Thymus (tissue), 14 donors: ENCODE results near the gene ADM5. TPM values are rescaled to one million over a fixed set of nuclear protein-coding genes. Genes with fewer than 3 reads are reported as not detected.
A peak's percentile ranks its signal among the peaks of the same experiment; 100 is the strongest.

Experiments used
- DNase-seq, 9 donors: peaks; one replicate each; pipeline ENCODE4 v3.0.0-alpha.2; 2013; ENCODE audit warnings: low spot score in 9 of 9, low read depth in 6 of 9, missing footprints in 1 of 9
- H3K27ac ChIP-seq, 2 donors: one replicate each; pipeline ENCODE4 v1.5.1; 2013; ENCODE audit warnings: control low read depth in 1 of 2, low read depth in 1 of 2, low read length in 1 of 2, mild to moderate bottlenecking in 1 of 2, moderate library complexity in 1 of 2
- H3K27me3 ChIP-seq, 2 donors: one replicate each; pipeline ENCODE4 v1.5.1; 2013; ENCODE audit warnings: low read length in 1 of 2; ENCODE audit not compliant: control insufficient read depth in 2 of 2, insufficient read depth in 1 of 2
- H3K36me3 ChIP-seq, 2 donors: one replicate each; pipeline ENCODE4 v1.5.1; 2013; ENCODE audit warnings: low read length in 1 of 2, mild to moderate bottlenecking in 1 of 2, moderate library complexity in 1 of 2; ENCODE audit not compliant: control insufficient read depth in 2 of 2, insufficient read depth in 2 of 2
- H3K4me1 ChIP-seq, 2 donors: one replicate each; pipeline ENCODE4 v1.5.1; 2013; ENCODE audit warnings: low read length in 2 of 2; ENCODE audit not compliant: control insufficient read depth in 2 of 2, insufficient read depth in 2 of 2
- H3K4me3 ChIP-seq, 2 donors: one replicate each; pipeline ENCODE4 v1.5.1; 2013; ENCODE audit warnings: low read length in 2 of 2, control low read depth in 1 of 2, mild to moderate bottlenecking in 1 of 2
- H3K9me3 ChIP-seq, 2 donors: one replicate each; pipeline ENCODE4 v1.5.1; 2013; ENCODE audit warnings: low read length in 1 of 2, mild to moderate bottlenecking in 1 of 2; ENCODE audit not compliant: control insufficient read depth in 2 of 2, insufficient read depth in 1 of 2
- WGBS: extraction: QIAGEN DNeasy Blood & Tissue Kit; methylation state at CpG from one replicate; pipeline ENCODE4 v1.1.7; 2013; 5-methylcytosine and 5-hydroxymethylcytosine counted together
- long read RNA-seq, 10 donors: transcript quantifications; one replicate each; lab custom pipeline, GENCODE V29; 2026
- polyA plus RNA-seq: library from polyadenylated mRNA; stranded (reverse); fragments of 200-250 nt; gene quantifications from one replicate; pipeline ENCODE4 v1.2.3, GENCODE V29; 2013
- total RNA-seq: library from RNA; stranded (reverse); fragments of 120-200 nt; gene quantifications from one replicate; pipeline ENCODE4 v1.2.4, GENCODE V29; 2013
- donor health status: healthy.

Gene ADM5, protein sequence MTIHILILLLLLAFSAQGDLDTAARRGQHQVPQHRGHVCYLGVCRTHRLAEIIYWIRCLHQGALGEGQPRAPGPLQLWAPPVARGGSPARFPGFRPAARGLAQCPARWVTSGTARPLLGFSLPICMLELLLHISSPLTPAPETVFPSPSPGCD
- total RNA-seq (0.47 TPM), polyA plus RNA-seq (5.5 TPM)
- long read RNA-seq, donor 1 = 0 reads
- long read RNA-seq, donor 2, partial matches to known transcripts = 0 of 1 reads
- long read RNA-seq, donor 2, other reads (novel, unspliced or antisense) = 0 of 1 reads
- long read RNA-seq, donor 3 = 0 reads
- long read RNA-seq, donor 4, partial matches to known transcripts = 0 of 1 reads
- long read RNA-seq, donor 4, other reads (novel, unspliced or antisense) = 0 of 1 reads
- long read RNA-seq, donor 5, partial matches to known transcripts = 0 of 1 reads
- long read RNA-seq, donor 5, other reads (novel, unspliced or antisense) = 0 of 1 reads
- long read RNA-seq, donor 6, partial matches to known transcripts = 0 of 2 reads
- long read RNA-seq, donor 6, other reads (novel, unspliced or antisense) = 0 of 2 reads
- long read RNA-seq, donor 7 = 0 reads
- long read RNA-seq, donor 8 = 0 reads
- long read RNA-seq, donor 9 = 0 reads
- long read RNA-seq, donor 10 = 0 reads

DNA sequence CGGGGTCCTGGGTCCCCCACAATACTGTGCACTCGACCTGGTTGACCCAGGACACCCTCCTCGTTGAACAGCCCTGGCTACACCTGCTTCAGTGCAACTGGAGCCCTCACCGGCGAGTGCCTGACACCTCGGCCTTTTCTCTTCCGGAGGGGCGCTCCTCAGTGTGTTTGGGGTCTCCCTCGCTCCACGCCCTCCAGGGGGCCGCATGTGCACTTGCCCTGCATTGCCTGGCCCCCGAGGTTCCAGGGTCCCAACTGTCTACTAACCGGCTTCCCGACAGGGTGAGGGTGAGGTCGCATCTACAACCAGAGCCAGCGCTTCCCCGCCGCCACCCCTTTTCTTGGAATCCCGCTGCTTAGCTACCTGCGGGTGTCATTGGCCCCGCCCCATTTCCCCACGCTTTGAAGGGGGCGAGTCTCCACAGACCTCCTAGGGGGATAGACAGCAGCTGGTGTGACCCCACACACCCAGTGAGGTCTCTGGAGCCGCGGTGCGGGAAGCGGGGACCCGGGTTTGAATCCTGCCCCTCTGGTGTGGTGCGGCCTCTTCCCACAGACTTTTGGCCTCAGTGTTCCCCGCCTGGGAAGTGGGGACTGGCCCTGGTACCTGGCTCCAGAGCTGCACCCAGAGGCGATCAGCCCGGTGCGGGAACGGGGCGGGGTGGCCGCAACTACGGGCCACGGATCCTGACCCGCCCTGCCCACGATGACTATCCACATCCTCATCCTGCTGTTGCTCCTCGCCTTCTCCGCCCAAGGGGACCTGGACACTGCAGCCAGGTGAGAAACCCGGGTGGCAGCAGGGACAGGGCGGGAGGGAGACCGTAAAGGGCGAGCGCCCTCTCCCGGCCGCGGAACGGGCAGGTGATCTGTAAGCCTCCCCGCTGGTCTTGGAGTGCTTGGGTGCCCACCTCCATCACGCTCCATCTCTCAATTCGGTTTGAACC lies at the start of gene ADM5:
TSS of gene ADM5 (plus strand) at position 462 of the 946 bp plus-strand sequence. CDS start at position 706, 244 bp downstream.
- no peak for DNase-seq
- Histone ChIP-seq H3K4me1 (peaks cover 4 to 15% of the 10 kb centered on the region in 2 donors), H3K36me3 (peaks cover 25 to 36% of the 10 kb centered on the region in 2 donors), H3K27me3 (peaks cover 23 to 49% of the 10 kb centered on the region in 2 donors), H3K27ac (no peak within 1 kb of the TSS), H3K9me3 (peaks cover 0 to 20% of the 10 kb centered on the region in 2 donors), H3K4me3 (peak within 1 kb of the TSS in 1 of 2 donors; percentile 10)
- WGBS = 57% methylated on average over 54 of the region's 54 CpGs

DNA sequence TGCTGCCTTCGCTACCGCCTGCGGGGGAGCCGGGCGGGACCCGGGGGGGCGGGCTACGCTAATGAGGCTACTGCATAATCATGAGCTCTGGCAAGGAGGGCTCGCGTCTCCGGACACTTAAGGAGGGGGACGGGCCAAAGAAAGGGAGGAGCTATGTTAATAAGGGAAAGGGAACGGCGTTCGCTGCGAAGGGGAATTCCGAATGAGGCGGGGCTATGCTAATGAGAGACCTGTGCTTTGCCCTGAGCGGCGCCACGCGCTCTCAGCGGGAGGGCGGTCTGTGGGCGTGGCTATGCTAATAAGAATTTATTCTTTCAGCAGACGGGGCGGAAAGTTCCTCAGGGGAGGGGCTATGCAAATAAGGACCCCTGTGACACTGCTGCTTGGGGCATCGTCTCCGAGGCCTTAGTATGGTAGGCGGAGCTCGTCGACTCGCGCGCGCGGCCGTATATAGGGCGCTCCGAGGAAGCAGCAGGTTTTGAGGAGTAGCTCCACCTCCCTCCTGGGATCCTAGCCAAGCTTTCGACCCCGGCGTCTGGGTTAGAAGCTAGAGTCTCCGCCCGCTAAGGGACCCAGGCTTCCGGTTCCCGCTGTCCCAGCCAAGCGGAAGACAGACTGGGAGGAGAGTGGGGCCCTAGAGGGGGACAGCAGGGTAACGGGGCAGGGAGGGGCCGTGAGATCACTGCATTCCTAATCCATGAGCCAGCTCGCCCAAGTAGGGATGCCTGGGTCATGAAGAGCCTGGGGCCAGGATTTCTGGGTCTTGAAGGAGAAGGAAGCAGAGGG lies 49.1 kb upstream of the ADM5 start, which contains the start of gene RRAS:
TSS of gene RRAS (minus strand) at position 31 of the 786 bp plus-strand sequence. CDS start 45 bp downstream, outside the sequence.
- peak within 1 kb of the TSS; percentile 57 to 66 for H3K4me3 ChIP-seq
- peaks cover 7 to 44% of the 10 kb centered on the region in 2 donors for H3K27me3 ChIP-seq
- H3K9me3 ChIP-seq = no peaks in the 10 kb centered on the region
- peaks cover 5 to 11% of the 10 kb centered on the region in 2 donors for H3K36me3 ChIP-seq
- peaks cover 16 to 51% of the 10 kb centered on the region in 2 donors for H3K4me1 ChIP-seq
- H3K27ac ChIP-seq = peak within 1 kb of the TSS; percentile 88 to 93
- peak; percentile 97 to 100 (median 99) for DNase-seq
- under 1% methylated on average over 51 of the region's 51 CpGs for WGBS

DNA sequence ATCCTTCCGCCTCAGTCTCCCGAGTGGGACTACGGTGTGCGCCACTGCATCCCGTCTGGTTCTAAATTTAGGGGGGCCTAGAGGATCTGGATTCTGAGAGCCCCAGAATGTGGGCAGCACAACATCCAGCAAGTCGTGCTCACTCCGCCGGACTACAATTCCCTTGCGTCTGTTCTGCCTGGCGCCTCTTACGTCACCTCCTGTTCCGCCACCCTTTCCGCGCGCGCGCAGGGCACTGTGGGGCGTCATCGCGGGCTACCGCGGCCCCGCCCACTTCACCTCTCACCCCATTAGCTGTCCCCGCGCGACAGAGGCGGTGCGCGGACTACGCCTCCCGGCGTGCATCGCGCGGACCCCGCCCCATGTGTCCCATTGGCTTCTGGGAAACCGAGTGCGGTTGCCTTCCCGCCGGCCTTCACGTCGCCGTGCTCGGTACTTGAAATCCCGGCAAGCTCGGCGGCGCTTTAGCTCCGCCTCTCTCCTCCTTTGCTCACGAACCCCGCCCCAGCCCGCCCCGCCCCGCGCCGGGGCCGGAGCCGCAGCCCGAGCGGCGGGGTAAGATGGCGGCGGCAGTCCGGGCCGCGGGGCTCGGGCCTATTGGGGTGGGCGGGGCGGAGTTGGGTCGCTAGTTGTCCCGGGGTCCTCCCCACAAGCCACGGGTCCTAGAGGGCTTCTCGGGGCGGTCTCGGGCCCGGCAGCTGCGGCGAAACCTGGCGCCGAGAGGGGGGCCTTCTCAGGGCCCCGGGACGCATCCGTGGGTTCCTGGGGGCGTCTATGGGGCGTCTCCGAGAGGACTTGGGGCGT lies 47.5 kb upstream of the ADM5 start, which contains the start of gene SCAF1:
TSS of gene SCAF1 (plus strand) at position 522 of the 804 bp plus-strand sequence. CDS start 2,818 bp downstream, outside the sequence.
- under 1% methylated on average over 87 of the region's 87 CpGs for WGBS
- peak within 1 kb of the TSS; percentile 66 to 91 for H3K4me3 ChIP-seq
- peaks cover 7 to 28% of the 10 kb centered on the region in 2 donors for H3K27me3 ChIP-seq
- peak; percentile 94 to 100 (median 98) for DNase-seq
- H3K27ac ChIP-seq = peak within 1 kb of the TSS; percentile 88 to 93
- peaks cover 14 to 26% of the 10 kb centered on the region in 2 donors for H3K36me3 ChIP-seq
- H3K9me3 ChIP-seq = no peaks in the 10 kb centered on the region
- H3K4me1 ChIP-seq = peaks cover 16 to 44% of the 10 kb centered on the region in 2 donors

DNA sequence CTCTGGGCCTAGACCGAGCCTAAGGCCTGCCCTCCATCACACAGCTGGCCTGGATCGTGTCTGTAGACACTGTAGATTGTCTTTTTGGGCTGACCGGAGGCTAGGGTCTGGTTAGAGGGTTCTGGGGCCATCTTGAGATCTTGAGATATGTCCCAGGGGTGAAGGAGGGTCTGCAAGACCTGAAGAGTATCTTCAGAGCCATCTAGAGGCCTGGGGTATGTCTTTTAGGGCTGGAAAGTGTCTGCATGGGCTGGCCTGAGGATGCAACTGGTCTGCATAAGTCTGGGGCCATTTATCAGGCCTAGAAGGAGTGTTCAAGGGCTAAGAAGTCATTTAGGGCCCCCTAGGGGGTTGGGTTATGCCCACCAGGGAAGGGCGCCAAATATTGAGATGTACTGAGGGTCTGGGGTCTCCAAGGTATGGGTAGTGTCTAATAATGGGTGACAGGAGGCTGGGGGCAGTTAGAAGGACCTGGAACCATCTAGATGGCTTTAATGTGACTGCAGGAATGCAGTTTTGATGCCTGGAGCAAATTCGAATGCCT lies 46.8 kb upstream of the ADM5 start:
- DNase-seq = peak in 1 of 9 donors; percentile 23
- H3K36me3 ChIP-seq = peaks cover 21 to 33% of the 10 kb centered on the region in 2 donors
- H3K27ac ChIP-seq = peak overlapping the region; percentile 47 to 75
- H3K4me1 ChIP-seq = peaks cover 16 to 44% of the 10 kb centered on the region in 2 donors
- no peaks in the 10 kb centered on the region for H3K9me3 ChIP-seq
- H3K4me3 ChIP-seq = peak overlapping the region; percentile 66 to 91
- peaks cover 7 to 22% of the 10 kb centered on the region in 2 donors for H3K27me3 ChIP-seq
- WGBS = 16% methylated on average over 5 of the region's 5 CpGs

DNA sequence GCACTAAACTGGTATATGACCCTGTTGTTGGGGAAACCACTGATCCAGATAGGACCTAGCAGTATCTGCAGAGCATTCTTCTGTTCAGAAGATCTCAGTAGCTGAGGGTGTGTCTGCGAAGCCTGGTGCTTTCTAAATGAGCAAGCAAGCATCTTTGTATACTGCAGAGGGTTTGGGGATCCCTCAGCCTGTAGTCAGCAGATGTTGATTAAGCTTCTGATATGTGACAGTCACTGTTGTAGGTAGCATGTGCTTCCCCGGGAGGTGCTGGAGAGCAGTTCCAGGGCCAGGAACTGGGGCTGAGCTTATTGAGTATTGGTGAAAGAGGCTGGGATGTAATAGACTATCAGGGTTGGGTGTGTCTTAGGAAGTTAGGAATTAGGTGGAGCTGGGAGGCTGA lies 45.9 kb upstream of the ADM5 start:
- Histone ChIP-seq H3K27me3 (peaks cover 5 to 14% of the 10 kb centered on the region in 2 donors), H3K4me1 (peaks cover 16 to 40% of the 10 kb centered on the region in 2 donors), H3K36me3 (peaks cover 24 to 38% of the 10 kb centered on the region in 2 donors), H3K27ac (no peak overlapping the region), H3K4me3 (no peak overlapping the region), H3K9me3 (no peaks in the 10 kb centered on the region)
- DNase-seq = no peak
- 94% methylated on average over 2 of the region's 2 CpGs for WGBS

DNA sequence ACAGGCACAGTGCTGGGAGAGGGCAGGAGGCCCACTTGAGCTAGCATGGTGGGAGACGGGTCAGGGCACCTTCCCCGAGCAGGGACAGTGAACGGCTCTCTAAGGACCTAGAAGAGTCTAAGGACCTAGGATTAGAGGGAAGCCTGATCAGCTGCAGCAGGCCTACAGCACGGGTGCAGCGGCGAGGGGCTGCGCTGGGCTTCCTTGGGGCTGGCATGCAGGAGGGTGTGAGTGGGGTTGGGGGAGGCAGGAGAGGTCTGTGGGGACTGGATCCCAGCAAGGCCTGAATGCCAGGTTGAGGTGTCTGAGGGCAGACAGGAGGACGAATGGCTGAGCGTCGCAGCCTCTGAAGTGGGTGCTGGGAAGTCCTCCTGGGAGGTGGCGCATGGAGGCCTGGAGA lies 43.8 kb upstream of the ADM5 start:
- peaks cover 16 to 26% of the 10 kb centered on the region in 2 donors for H3K4me1 ChIP-seq
- DNase-seq = no peak
- no peaks in the 10 kb centered on the region for H3K27me3 ChIP-seq
- WGBS = 98% methylated on average over 11 of the region's 11 CpGs
- no peak overlapping the region for H3K4me3 ChIP-seq
- H3K36me3 ChIP-seq = peaks cover 42 to 54% of the 10 kb centered on the region in 2 donors
- no peak overlapping the region for H3K27ac ChIP-seq
- H3K9me3 ChIP-seq = no peaks in the 10 kb centered on the region

DNA sequence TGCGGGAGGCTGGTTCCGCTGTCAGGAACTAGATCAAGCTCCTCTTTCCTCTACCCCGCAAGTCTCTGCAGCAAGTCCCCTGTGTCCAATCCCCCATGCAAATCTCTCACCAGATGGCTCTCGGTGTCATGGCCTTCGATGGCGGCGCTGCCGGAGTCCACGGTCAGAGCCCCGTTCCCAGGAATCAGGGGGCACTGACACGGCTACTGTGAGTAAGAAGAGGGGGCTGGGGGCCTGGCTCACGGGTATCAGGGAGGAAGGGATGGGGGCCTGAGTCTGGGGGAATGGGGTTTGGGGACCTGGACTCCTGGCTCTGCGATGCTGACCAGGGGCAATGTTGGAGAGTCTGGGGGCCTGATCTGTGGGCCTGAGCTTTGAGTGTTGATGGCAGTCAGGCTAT lies 43.4 kb upstream of the ADM5 start:
- WGBS = 98% methylated on average over 13 of the region's 13 CpGs
- no peaks in the 10 kb centered on the region for H3K9me3 ChIP-seq
- H3K4me1 ChIP-seq = peaks cover 12 to 22% of the 10 kb centered on the region in 2 donors
- no peak overlapping the region for H3K27ac ChIP-seq
- no peaks in the 10 kb centered on the region for H3K27me3 ChIP-seq
- H3K36me3 ChIP-seq = peaks cover 46 to 56% of the 10 kb centered on the region in 2 donors
- no peak overlapping the region for H3K4me3 ChIP-seq
- no peak for DNase-seq
